ENCODE measurements around the gene HOXC9. TPM values are rescaled to one million over a fixed set of nuclear protein-coding genes. Genes with fewer than 3 reads are reported as not detected.

The HOXC9 gene
- total and polyA plus RNA-seq, 2 of the 8 experiments (the other 6 are each of a cell fraction or from before 2014, with no cell fraction given) = not detected

- H2BK5ac ChIP-seq (ENCODE audit: low read depth, low read length) = no peak overlapping the region
- CTCF ChIA-PET (ENCODE audit: partially characterized antibody) = interaction anchor here (1.0 to 20.0 kb wide), 13 partner anchors 9 to 294 kb away, joined by 3 to 339 read pairs (median 4); partner anchors contain the start of genes HOXC5 and SMUG1
- H2AFZ ChIP-seq (ENCODE audit: low read length) = no peak overlapping the region
- no peaks in the 10 kb centered on the region; a peak in 1 of 7 replicates for H3K4me1 ChIP-seq (replicated peaks in 1 of 4; ENCODE audit: control insufficient read depth in 3 of 4, insufficient read depth in 4 of 4, low read length in 3 of 4)
- no peak overlapping the region for H3K56ac ChIP-seq (replicated peaks; ENCODE audit: insufficient read length, low read depth, low read length)
- no peak overlapping the region for H2BK12ac ChIP-seq (ENCODE audit: low read depth, low read length)
- H4K91ac ChIP-seq (replicated peaks; ENCODE audit: insufficient read length, low read length) = no peak overlapping the region
- H4K8ac ChIP-seq (ENCODE audit: extremely low read depth, insufficient read depth, low read length) = no peak overlapping the region
- no peaks in the 10 kb centered on the region for H3K23me2 ChIP-seq (ENCODE audit: low read depth, low read length)
- H3K27ac ChIP-seq (ENCODE audit: low read depth, low read length) = no peak overlapping the region
- WGBS, 2 experiments (ENCODE audit: extremely low coverage in 1 of 2, insufficient coverage in 1 of 2, insufficient read length in 1 of 2, insufficient replicate concordance in 2 of 2, low coverage in 1 of 2, low lambda C conversion rate in 2 of 2, missing lambda C conversion rate in 1 of 2) = 29% methylated on average over 2 of the region's 2 CpGs; no CpG with 5 or more reads in 1 of the 2 experiments
- H3K23ac ChIP-seq (ENCODE audit: insufficient read length) = no peak overlapping the region
- no peaks in the 10 kb centered on the region for H3K79me1 ChIP-seq (ENCODE audit: low read depth, low read length)
- no peak overlapping the region for H3K18ac ChIP-seq (ENCODE audit: extremely low read depth, low read length)
- H4K20me1 ChIP-seq (replicated peaks in 1 of 2; ENCODE audit: control insufficient read depth in 1 of 2, insufficient read depth in 2 of 2, low read length in 2 of 2) = peaks cover 8 to 18% of the 10 kb centered on the region in 2 experiments
- no peak overlapping the region for H3K14ac ChIP-seq (ENCODE audit: insufficient read length)
- no peak for TF ChIP-seq RNF2 (IDR thresholded peaks at IDR 0.05; ENCODE audit: borderline replicate concordance, low read depth, low read length, missing control alignments, poor library complexity, severe bottlenecking)
- TF ChIP-seq HDAC2 (IDR thresholded peaks at IDR 0.05; ENCODE audit: borderline replicate concordance in 1 of 2, low read depth in 2 of 2, low read length in 2 of 2) = no peak
- TF ChIP-seq YY1 (IDR thresholded peaks at IDR 0.05; ENCODE audit: low read depth, low read length) = no peak
- no peak for TF ChIP-seq KDM4A (IDR thresholded peaks at IDR 0.05; ENCODE audit: low read depth, low read length, severe bottlenecking)
- no peak for TF ChIP-seq MAFK (IDR thresholded peaks at IDR 0.05; ENCODE audit: low read depth, low read length)
- peak; percentile 40; the same call in 1 of the 2 replicates for TF ChIP-seq TCF12 (IDR thresholded peaks at IDR 0.05; ENCODE audit: low read depth, low read length)
- no peak for TF ChIP-seq ZNF274 (IDR thresholded peaks at IDR 0.05; ENCODE audit: borderline replicate concordance, extremely low read depth, low read length)
- TF ChIP-seq PHF8 (conservative IDR thresholded peaks at IDR 0.05; ENCODE audit: low read depth, low read length) = no peak
- TF ChIP-seq BACH1 (IDR thresholded peaks at IDR 0.05; ENCODE audit: low read length) = no peak
- POLR2A ChIA-PET (ENCODE audit: partially characterized antibody) = interaction anchor here (0.6 kb wide), 2 partner anchors 32 to 177 kb away, joined by 3 read pairs; partner anchors contain the start of gene HOXC8
- no peak overlapping the region for H2BK15ac ChIP-seq (ENCODE audit: low read length)
- no peaks in the 10 kb centered on the region; a peak in 1 of 8 replicates for H3K36me3 ChIP-seq (ENCODE audit: control insufficient read depth in 2 of 4, insufficient read depth in 4 of 4, low read length in 3 of 4)
- no peak overlapping the region for H4K5ac ChIP-seq (ENCODE audit: insufficient read length, low read depth, low read length)
- DNase-seq (ENCODE audit: low read depth in 1 of 2, low spot score in 2 of 2) = no peak
- H3K79me2 ChIP-seq (ENCODE audit: control insufficient read depth in 1 of 2, insufficient read depth in 2 of 2, low read length in 2 of 2) = no peaks in the 10 kb centered on the region
- H3K4ac ChIP-seq (replicated peaks; ENCODE audit: insufficient read length, low read depth, low read length) = no peak overlapping the region
- no peak overlapping the region for H2BK20ac ChIP-seq (ENCODE audit: low read length)
- FAIRE-seq = no peak
- peaks cover 95 to 100% (median 99%) of the 10 kb centered on the region in 4 experiments for H3K27me3 ChIP-seq (replicated peaks in 1 of 4; ENCODE audit: control insufficient read depth in 3 of 4, extremely low read depth in 1 of 4, insufficient read depth in 3 of 4, low read length in 3 of 4)
- no peaks in the 10 kb centered on the region; a peak in 2 of 4 replicates for H3K9me3 ChIP-seq (ENCODE audit: insufficient read depth in 2 of 2, low read depth in 1 of 2, low read length in 1 of 2)
- no peak overlapping the region for H2AK5ac ChIP-seq (ENCODE audit: low read depth, low read length)
- no peak overlapping the region for H3K9ac ChIP-seq (replicated peaks in 1 of 4; ENCODE audit: extremely low read depth in 1 of 4, low read depth in 3 of 4, low read length in 3 of 4)
- H3K4me2 ChIP-seq (ENCODE audit: insufficient read depth in 1 of 2, low read depth in 2 of 2, low read length in 2 of 2) = no peak overlapping the region
- no peak overlapping the region for H3K4me3 ChIP-seq (ENCODE audit: extremely low read depth in 1 of 4, insufficient read depth in 2 of 4, low read depth in 3 of 4, low read length in 4 of 4)
- H2BK120ac ChIP-seq (replicated peaks; ENCODE audit: low read depth, low read length) = no peak overlapping the region
Measured at GRCh38 chr12:54041097-54041690, 41.2 kb downstream of the HOXC9 start.
